B cell (primary cell): ENCODE measurements around the gene B9D1.

Experiments used
- CTCF ChIP-seq: fragments of 200-600 bp; IDR thresholded peaks from one replicate; pipeline ENCODE4 v1.8.0; 2022; ENCODE audit warnings: antibody characterized with exemption, mild to moderate bottlenecking
- EZH2 ChIP-seq: IDR thresholded peaks from 2 replicates; pipeline ENCODE4 v1.6.1; 2012; ENCODE audit warnings: borderline replicate concordance, low read depth, mild to moderate bottlenecking, moderate library complexity, low read length; ENCODE audit not compliant: insufficient read depth, poor library complexity, severe bottlenecking

DNA sequence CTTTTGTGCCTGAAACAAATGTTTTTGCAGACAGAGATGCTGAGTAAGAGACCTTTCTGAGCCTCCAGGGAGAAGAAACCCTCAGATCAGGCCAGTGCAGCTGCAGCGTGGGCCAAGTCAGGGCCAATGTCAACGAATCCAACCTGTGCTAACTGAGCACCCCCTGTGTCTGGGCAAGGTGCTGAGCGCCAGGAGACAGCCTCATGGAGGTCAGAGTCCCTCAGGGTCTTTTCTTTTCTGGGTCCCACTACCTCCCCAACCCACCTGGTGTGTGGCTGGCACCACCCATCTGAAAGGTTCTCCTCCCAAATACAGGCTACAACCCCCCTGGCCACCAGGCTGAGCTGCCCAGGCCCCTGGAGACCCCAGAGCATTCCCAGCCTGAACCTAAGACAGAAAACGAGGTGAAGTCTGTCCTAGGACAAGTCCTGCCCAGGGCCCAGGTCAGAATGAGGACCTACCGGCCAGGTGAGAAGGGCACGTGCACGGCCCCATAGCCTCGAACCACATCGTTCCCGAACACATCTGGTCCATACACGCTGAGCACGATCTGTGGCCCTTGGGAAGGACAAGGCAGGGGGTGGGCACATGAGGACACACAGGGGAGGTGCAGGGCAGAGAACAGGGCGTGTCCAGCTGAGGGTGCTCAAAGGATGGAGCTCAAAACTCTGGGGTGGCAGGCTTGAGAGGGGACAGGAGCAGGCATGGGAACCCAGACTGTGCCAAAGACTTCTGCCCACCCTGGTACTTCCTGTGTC lies 15.0 kb downstream of the B9D1 start:
- TF ChIP-seq CTCF (no peak), EZH2 (no peak)
